ENCODE measurements around the gene DOCK4. TPM values are rescaled to one million over a fixed set of nuclear protein-coding genes. Genes with fewer than 3 reads are reported as not detected.

DOCK4 gene
- total RNA-seq, 1 donor from 2014 or later, result 10.6 TPM

DNA sequence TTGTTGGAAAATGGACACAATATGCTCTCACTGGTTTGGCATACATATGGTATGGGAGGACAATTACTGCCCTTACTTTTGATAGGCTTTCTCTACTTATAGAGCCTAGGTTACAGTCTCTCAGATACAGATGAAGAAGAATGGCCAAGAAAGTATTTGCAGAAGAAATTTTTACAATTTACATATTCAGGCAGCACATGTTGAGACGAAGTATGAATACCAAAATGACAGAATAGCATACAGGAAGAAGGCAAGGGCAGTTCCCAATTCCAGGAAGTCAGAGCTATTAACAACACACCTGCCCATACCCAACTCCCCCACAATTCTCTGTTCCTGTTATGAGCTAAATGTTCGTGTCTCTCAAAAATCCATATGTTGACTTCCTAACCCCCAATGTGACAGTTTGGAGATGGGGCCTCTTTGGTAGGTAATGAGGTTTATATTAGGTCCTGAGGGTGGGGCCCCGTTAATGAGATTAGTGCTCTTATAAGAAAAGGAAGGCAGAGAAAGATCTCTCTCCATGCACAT lies 67.8 kb downstream of the DOCK4 start:
- no peak for DNase-seq (ENCODE audit: low read depth)
- TF ChIP-seq, protein P1, sequence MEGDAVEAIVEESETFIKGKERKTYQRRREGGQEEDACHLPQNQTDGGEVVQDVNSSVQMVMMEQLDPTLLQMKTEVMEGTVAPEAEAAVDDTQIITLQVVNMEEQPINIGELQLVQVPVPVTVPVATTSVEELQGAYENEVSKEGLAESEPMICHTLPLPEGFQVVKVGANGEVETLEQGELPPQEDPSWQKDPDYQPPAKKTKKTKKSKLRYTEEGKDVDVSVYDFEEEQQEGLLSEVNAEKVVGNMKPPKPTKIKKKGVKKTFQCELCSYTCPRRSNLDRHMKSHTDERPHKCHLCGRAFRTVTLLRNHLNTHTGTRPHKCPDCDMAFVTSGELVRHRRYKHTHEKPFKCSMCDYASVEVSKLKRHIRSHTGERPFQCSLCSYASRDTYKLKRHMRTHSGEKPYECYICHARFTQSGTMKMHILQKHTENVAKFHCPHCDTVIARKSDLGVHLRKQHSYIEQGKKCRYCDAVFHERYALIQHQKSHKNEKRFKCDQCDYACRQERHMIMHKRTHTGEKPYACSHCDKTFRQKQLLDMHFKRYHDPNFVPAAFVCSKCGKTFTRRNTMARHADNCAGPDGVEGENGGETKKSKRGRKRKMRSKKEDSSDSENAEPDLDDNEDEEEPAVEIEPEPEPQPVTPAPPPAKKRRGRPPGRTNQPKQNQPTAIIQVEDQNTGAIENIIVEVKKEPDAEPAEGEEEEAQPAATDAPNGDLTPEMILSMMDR (conservative IDR thresholded peaks at IDR 0.05; ENCODE audit: low read depth, low read length), result no peak
- H3K4me3 ChIP-seq (ENCODE audit: low read depth, low read length), result no peak overlapping the region

DNA sequence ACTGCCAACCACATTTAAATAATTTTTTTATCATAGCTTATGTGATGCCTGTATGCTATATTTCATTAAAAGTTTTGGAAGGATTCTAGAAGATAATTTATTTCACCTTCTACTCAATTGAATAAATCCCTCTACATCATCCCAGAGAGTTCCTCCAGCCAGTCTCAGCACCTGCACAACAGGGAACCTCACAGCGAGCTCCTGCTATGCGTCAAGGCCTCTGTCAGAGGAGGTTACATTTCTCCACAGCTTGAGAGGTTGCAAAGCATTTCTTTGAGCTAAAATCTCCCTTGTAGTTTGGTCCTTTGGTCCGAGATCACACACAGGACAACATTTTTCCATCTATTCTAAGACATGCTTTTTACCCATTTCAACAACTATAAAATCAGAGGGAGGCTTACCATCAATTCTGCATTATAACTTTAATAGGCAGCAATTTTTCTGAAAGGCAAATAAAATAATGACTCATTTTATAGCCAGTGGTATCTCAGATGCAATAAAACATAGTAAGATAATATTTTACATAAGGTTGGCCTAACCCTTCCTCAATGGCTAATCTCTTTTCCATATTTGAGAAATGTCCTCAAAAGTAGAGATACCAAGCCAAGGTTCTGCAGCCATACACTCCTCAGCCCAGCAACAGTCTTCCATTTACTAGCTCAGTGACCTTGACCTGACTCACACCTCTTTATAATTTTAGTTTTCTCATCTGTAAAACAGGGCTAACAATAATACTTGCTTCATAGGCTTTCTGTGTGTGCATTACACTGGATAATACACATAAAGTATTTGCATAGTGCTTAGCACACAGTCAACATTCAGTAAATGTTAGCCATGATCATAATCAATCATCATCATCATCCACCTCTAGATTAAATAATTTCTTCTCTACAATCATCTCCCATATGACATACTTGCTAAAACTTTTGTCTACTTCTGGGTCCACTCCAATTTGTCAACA lies 68.8 kb downstream of the DOCK4 start:
- no peak overlapping the region for H3K4me3 ChIP-seq (ENCODE audit: low read depth, low read length)
- DNase-seq (ENCODE audit: low read depth), result no peak
- TF ChIP-seq, protein P1 (conservative IDR thresholded peaks at IDR 0.05; ENCODE audit: low read depth, low read length), result no peak

DNA sequence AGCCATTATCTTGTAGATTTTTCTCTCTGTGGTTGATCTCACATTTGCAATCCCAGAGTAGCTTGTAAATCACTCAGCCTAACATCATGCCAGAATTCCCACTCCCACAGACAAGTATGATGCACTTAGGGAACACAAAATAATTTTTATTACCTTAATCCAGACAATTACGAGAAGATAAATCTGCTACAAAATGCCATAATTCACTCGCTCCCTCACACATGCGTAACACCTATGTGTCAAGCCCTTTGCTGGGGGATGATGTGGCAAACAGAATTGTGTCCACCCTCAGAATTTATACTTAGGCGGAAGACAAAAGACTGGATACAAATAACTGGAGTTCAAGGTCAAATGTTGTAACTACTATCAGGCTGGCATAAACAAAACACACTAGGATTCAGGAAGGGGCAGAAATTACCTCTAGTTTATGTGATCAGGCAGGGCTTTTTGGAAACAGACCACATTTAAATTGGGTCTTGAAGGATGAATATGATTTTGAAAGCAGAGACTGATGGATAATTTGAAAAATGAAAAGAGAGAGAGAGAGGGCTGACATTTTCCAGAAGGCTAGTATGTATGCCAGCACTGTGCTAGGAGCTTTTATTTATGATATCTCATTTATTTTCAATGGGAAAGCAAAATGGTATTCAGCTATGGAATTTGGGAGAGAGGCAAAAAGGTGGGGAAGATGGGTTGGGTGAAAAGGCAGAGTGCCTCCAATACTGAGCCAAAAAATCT lies 69.8 kb downstream of the DOCK4 start:
- H3K4me3 ChIP-seq (ENCODE audit: low read depth, low read length), result no peak overlapping the region
- no peak for DNase-seq (ENCODE audit: low read depth)
- TF ChIP-seq, protein P1 (conservative IDR thresholded peaks at IDR 0.05; ENCODE audit: low read depth, low read length), result no peak

DNA sequence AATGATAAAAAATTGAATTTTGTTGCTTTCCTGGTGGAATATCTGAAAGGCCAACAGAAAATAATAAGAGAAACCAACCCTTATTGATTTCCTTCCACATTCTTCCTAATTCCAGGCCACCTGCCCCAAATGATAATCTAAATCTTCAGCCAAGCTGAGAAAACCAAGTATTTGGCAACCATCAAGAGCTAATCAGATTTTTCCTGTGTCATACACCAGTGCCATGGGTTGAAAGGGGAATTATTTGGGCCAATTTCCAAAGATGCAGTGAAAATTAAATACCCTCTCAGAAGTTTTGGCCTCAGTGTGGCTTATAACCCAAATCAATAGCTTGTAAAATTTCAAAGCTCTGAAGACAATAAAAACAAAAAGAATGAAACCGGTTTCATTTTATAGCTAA lies 70.4 kb downstream of the DOCK4 start:
- TF ChIP-seq, protein P1 (conservative IDR thresholded peaks at IDR 0.05; ENCODE audit: low read depth, low read length), result no peak

DNA sequence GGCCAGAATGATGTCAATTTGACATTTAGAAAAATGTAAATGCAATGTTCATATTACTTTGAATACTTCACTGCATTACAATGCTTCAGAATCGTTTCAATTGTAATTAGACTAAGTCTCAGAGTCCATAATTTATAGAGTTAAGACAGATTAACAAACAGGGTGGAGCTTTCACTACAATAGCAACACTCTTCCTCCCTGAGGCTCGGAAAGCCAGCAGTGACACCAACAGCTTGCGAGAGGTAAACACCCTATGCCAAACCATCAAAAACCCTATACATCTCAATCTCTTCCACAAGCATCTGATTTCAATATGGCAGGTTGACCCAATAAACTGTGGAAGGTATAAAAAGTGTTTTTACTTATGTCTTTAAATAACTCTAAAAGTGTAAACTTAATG lies 72.2 kb downstream of the DOCK4 start:
- TF ChIP-seq, protein P1 (conservative IDR thresholded peaks at IDR 0.05; ENCODE audit: low read depth, low read length), result no peak
- H3K4me3 ChIP-seq (ENCODE audit: low read depth, low read length), result no peak overlapping the region
- DNase-seq (ENCODE audit: low read depth), result no peak

More for the DNA sequence above, 70.4 kb downstream of the DOCK4 start:
- DNase-seq (ENCODE audit: low read depth), result no peak
- no peak overlapping the region for H3K4me3 ChIP-seq (ENCODE audit: low read depth, low read length)

DNA sequence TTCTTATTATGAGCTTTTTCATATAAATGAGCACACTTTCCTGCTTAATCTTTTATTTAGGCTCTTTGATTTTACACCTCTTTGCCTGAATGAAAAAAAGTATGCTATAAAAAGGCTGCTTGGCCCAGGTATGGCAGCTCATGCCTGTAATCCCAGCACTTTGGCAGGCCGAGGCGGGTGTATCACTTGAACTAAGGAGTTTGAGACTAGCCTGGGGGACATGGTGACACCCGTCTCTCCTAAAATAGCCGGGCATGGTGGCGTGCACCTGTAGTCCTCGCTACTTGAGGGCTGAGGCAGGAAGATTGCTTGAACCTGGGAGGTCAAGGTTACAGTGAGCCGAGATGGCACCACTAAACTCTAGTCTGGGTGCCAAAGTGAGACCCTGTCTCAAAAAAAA lies 72.9 kb downstream of the DOCK4 start:
- H3K4me3 ChIP-seq (ENCODE audit: low read depth, low read length), result no peak overlapping the region
- no peak for DNase-seq (ENCODE audit: low read depth)
- TF ChIP-seq, protein P1 (conservative IDR thresholded peaks at IDR 0.05; ENCODE audit: low read depth, low read length), result no peak
